Measurements from ENCODE around the gene SIX5. TPM values are rescaled to one million over a fixed set of nuclear protein-coding genes. Genes with fewer than 3 reads are reported as not detected.

The SIX5 gene
- total and polyA plus RNA-seq, 9 of the 15 experiments (the other 6 are each of a cell fraction or from before 2014, with no cell fraction given): 1.4 to 17.2 (median 7.4) TPM; not detected in 2

DNA sequence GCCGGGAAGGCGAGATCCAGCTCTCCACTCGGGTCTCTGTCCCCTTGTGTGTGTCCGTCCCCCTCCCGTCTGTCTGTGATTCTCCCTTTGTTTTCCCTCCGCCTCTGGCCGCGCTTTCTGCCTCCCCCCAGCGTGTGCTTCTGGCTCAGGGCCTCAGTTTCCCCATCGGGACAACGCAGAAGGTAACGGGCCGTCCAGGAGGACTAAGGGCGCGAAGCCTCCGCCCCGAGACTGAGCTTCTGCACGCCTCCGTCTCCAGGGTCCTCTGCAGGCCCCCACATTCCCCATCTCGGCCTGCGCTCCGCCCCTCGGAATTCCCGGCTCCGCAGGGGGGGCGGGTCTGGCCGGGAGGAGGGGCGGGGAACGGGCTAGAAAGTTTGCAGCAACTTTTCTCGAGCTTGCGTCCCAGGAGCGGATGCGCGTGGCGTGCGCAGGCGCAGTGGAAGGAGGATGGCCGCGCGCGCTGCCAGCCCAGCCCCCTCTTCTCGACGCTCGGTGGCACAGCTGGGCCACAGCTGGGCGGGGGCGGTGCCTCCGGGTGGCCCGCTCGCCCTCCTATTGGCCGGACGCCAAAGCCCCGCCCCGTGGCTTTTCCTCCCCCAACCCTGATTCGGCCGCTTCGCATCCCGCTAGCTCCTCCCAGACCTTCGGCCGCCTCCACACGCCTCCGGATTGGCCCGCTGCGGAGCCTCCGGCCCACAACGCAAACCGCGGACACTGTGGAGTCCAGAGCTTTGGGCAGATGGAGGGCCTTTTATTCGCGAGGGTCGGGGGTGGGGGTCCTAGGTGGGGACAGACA, at the start of gene SIX5 (continued):
- no peak for TF ChIP-seq ZNF561 (CRISPR knock-in tag; conservative IDR thresholded peaks at IDR 0.05)
- no peak for TF ChIP-seq ZKSCAN3 (CRISPR knock-in tag; IDR thresholded peaks at IDR 0.05)
- no peak; the same call in 1 of the 2 replicates for TF ChIP-seq OTX1 (CRISPR knock-in tag; IDR thresholded peaks at IDR 0.05)
- no peak for TF ChIP-seq SPI1 (IDR thresholded peaks at IDR 0.05; ENCODE audit: borderline replicate concordance, low read depth, low read length)
- TF ChIP-seq, protein P1, sequence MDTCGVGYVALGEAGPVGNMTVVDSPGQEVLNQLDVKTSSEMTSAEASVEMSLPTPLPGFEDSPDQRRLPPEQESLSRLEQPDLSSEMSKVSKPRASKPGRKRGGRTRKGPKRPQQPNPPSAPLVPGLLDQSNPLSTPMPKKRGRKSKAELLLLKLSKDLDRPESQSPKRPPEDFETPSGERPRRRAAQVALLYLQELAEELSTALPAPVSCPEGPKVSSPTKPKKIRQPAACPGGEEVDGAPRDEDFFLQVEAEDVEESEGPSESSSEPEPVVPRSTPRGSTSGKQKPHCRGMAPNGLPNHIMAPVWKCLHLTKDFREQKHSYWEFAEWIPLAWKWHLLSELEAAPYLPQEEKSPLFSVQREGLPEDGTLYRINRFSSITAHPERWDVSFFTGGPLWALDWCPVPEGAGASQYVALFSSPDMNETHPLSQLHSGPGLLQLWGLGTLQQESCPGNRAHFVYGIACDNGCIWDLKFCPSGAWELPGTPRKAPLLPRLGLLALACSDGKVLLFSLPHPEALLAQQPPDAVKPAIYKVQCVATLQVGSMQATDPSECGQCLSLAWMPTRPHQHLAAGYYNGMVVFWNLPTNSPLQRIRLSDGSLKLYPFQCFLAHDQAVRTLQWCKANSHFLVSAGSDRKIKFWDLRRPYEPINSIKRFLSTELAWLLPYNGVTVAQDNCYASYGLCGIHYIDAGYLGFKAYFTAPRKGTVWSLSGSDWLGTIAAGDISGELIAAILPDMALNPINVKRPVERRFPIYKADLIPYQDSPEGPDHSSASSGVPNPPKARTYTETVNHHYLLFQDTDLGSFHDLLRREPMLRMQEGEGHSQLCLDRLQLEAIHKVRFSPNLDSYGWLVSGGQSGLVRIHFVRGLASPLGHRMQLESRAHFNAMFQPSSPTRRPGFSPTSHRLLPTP (IDR thresholded peaks at IDR 0.05; ENCODE audit: borderline replicate concordance, extremely low read depth, insufficient read length): no peak
- TF ChIP-seq PURB (CRISPR knock-in tag; IDR thresholded peaks at IDR 0.05; ENCODE audit: low read depth): no peak
- no peak for TF ChIP-seq RBM22 (IDR thresholded peaks at IDR 0.05; ENCODE audit: low read depth, low read length, poor library complexity, severe bottlenecking)
- peak; percentile 27 for TF ChIP-seq TBP (optimal IDR thresholded peaks at IDR 0.05; ENCODE audit: low read depth, low read length)
- no peak for TF ChIP-seq CREBBP (IDR thresholded peaks at IDR 0.05; ENCODE audit: low read depth, low read length)
- no peak for TF ChIP-seq MCM2 (IDR thresholded peaks at IDR 0.05; ENCODE audit: low read depth)
- TF ChIP-seq, protein P2, sequence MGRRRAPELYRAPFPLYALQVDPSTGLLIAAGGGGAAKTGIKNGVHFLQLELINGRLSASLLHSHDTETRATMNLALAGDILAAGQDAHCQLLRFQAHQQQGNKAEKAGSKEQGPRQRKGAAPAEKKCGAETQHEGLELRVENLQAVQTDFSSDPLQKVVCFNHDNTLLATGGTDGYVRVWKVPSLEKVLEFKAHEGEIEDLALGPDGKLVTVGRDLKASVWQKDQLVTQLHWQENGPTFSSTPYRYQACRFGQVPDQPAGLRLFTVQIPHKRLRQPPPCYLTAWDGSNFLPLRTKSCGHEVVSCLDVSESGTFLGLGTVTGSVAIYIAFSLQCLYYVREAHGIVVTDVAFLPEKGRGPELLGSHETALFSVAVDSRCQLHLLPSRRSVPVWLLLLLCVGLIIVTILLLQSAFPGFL (CRISPR knock-in tag; IDR thresholded peaks at IDR 0.05): no peak
- no peak for TF ChIP-seq MTF1 (CRISPR knock-in tag; IDR thresholded peaks at IDR 0.05; ENCODE audit: borderline replicate concordance)
- TF ChIP-seq, protein P3, sequence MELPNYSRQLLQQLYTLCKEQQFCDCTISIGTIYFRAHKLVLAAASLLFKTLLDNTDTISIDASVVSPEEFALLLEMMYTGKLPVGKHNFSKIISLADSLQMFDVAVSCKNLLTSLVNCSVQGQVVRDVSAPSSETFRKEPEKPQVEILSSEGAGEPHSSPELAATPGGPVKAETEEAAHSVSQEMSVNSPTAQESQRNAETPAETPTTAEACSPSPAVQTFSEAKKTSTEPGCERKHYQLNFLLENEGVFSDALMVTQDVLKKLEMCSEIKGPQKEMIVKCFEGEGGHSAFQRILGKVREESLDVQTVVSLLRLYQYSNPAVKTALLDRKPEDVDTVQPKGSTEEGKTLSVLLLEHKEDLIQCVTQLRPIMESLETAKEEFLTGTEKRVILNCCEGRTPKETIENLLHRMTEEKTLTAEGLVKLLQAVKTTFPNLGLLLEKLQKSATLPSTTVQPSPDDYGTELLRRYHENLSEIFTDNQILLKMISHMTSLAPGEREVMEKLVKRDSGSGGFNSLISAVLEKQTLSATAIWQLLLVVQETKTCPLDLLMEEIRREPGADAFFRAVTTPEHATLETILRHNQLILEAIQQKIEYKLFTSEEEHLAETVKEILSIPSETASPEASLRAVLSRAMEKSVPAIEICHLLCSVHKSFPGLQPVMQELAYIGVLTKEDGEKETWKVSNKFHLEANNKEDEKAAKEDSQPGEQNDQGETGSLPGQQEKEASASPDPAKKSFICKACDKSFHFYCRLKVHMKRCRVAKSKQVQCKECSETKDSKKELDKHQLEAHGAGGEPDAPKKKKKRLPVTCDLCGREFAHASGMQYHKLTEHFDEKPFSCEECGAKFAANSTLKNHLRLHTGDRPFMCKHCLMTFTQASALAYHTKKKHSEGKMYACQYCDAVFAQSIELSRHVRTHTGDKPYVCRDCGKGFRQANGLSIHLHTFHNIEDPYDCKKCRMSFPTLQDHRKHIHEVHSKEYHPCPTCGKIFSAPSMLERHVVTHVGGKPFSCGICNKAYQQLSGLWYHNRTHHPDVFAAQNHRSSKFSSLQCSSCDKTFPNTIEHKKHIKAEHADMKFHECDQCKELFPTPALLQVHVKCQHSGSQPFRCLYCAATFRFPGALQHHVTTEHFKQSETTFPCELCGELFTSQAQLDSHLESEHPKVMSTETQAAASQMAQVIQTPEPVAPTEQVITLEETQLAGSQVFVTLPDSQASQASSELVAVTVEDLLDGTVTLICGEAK (IDR thresholded peaks at IDR 0.05): 0 out of 2 replicates have a peak, but pooled peaks have one; percentile 10
- TF ChIP-seq, protein P3 (CRISPR knock-in tag; IDR thresholded peaks at IDR 0.05): no peak
